Camera-type eye (tissue), 1 donor: ENCODE results near the gene NFKBIE. TPM values are rescaled to one million over a fixed set of nuclear protein-coding genes. Genes with fewer than 3 reads are reported as not detected.

Experiments used
- total RNA-seq: library from RNA; depleted of rRNA; stranded (reverse); fragments of >200 nt; gene quantifications from one replicate; pipeline ENCODE4 v1.2.3, GENCODE V29; 2014

The NFKBIE gene
- total RNA-seq: 5.8 TPM

GRCh38 chr6:44265007-44265721 is at the start of gene NFKBIE:
Gene NFKBIE (minus strand): TSS chr6:44265551. CDS start chr6:44265346, 205 bp downstream.

GRCh38 chr6:44312901-44313788 is 47.8 kb upstream of the NFKBIE start, which contains the start of gene AARS2:
Gene AARS2 (minus strand): TSS chr6:44313347. CDS start chr6:44313323, 24 bp downstream.

GRCh38 chr6:44269921-44270525 is 4.7 kb upstream of the NFKBIE start, which contains the start of gene TMEM151B:
Gene TMEM151B (plus strand): TSS chr6:44270450. CDS start chr6:44270743, 293 bp downstream.

GRCh38 chr6:44257025-44257752 is 8.2 kb downstream of the NFKBIE start, which contains the start of gene SLC35B2:
Gene SLC35B2 (minus strand): TSS chr6:44257528. CDS start chr6:44257410, 118 bp downstream.

GRCh38 chr6:44246663-44247337 is 18.6 kb downstream of the NFKBIE start, which contains the start of gene HSP90AB1:
Gene HSP90AB1 (plus strand): TSS chr6:44247101. CDS start chr6:44248630, 1,529 bp downstream.

GRCh38 chr6:44223319-44224028 is 41.9 kb downstream of the NFKBIE start, which contains the start of gene SLC29A1:
Gene SLC29A1 (plus strand): TSS chr6:44223595. CDS start chr6:44227314, 3,719 bp downstream.

GRCh38 chr6:44216677-44217331 is 48.5 kb downstream of the NFKBIE start, which contains the start of gene MYMX:
Gene MYMX (plus strand): TSS chr6:44216926. CDS start chr6:44217472, 546 bp downstream.

Other genes with a start within 250 kb of the NFKBIE start
- 33.7 TPM for gene MRPL14, start 138.1 kb downstream of the NFKBIE start, total RNA-seq
- gene TMEM63B, start 138.0 kb downstream of the NFKBIE start, total RNA-seq: 40.5 TPM
- not detected for gene CAPN11, start 106.7 kb downstream of the NFKBIE start, total RNA-seq
- not detected for gene MYMX, start 48.6 kb downstream of the NFKBIE start, total RNA-seq
- gene SLC29A1, start 42.0 kb downstream of the NFKBIE start, total RNA-seq: 18.6 TPM
- 647 TPM for gene HSP90AB1, start 18.4 kb downstream of the NFKBIE start, total RNA-seq
- gene SLC35B2, start 8.0 kb downstream of the NFKBIE start, total RNA-seq: 40.6 TPM
- 10.2 TPM for gene TMEM151B, start 4.9 kb upstream of the NFKBIE start, total RNA-seq
- 21.2 TPM for gene AARS2, start 47.8 kb upstream of the NFKBIE start, total RNA-seq
- gene SPATS1, start 77.1 kb upstream of the NFKBIE start, total RNA-seq: not detected
- 41.8 TPM for gene CDC5L, start 122.2 kb upstream of the NFKBIE start, total RNA-seq